Measurements from ENCODE around the gene RPL7A.
"Not testable (repeated sequence)": the region's sequence is repeated elsewhere in the genome, so short reads cannot be mapped to it uniquely, and the experiment has no call there.

Gene RPL7A

DNA sequence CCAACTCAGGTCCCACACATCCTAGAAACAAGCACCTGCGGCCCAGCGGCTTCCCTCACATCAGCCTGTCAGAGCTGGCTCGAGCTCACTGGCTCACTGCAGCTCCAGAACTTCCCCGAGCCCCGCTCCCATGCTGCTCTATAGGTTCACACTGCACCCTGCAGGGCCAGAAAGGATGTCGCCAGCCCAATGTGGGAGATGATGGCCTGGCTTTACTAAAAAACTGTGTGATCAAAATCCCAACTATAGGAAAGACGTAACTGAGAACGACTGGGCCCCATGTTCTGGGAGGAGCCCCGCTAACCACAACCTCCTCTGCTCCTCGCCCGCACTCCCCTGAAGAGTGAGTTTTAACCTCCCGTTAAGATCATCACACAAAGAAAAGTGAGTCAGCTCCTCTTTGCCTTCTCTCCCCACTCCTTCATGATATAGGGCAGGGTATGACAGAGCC is 23.3 kb downstream of the RPL7A start:
- 88% methylated on average over 12 of the region's 12 CpGs for WGBS
- H3K27ac ChIP-seq (ENCODE audit: low read depth, low read length) = no peak overlapping the region
- no peak overlapping the region for H3K4me3 ChIP-seq (ENCODE audit: low read length)
- H3K36me3 ChIP-seq (ENCODE audit: insufficient read depth, low read length) = peaks cover 55% of the 10 kb centered on the region
- no peaks in the 10 kb centered on the region for H3K4me1 ChIP-seq (ENCODE audit: insufficient read depth, low read length)
- H3K27me3 ChIP-seq (ENCODE audit: insufficient read depth, low read length) = 0 out of 2 replicates have a peak, but pooled peaks cover under 1% of the 10 kb centered on the region
- no peaks in the 10 kb centered on the region for H3K9me3 ChIP-seq (ENCODE audit: insufficient read depth, low read depth, low read length)
- H3K9ac ChIP-seq (ENCODE audit: low read depth, low read length) = no peak overlapping the region

DNA sequence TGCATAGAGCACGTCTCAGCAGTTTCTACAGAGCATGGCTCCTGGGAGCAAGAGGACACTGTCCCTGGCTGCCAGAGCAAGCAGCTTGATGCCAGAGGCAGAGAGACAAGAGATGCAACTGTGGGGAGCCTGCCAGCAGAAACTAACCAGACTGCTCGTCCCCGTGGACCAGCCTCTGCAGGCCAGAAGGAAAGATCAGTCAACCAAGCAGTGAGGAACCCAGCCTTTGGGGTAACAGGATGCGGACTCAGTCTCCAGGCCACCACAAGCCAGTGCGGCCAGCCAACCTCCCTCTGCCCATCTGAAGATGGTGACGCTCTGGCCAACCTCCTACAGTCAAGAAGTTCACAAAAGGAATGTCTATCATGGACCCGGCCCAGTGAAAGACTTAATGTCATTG is 24.1 kb downstream of the RPL7A start:
- WGBS = 92% methylated on average over 7 of the region's 7 CpGs
- H3K9ac ChIP-seq (ENCODE audit: low read depth, low read length) = no peak overlapping the region
- no peaks in the 10 kb centered on the region for H3K9me3 ChIP-seq (ENCODE audit: insufficient read depth, low read depth, low read length)
- no peaks in the 10 kb centered on the region for H3K4me1 ChIP-seq (ENCODE audit: insufficient read depth, low read length)
- peaks cover 9% of the 10 kb centered on the region for H3K27me3 ChIP-seq (ENCODE audit: insufficient read depth, low read length)
- H3K36me3 ChIP-seq (ENCODE audit: insufficient read depth, low read length) = peaks cover 47% of the 10 kb centered on the region
- no peak overlapping the region for H3K4me3 ChIP-seq (ENCODE audit: low read length)
- no peak overlapping the region for H3K27ac ChIP-seq (ENCODE audit: low read depth, low read length)

DNA sequence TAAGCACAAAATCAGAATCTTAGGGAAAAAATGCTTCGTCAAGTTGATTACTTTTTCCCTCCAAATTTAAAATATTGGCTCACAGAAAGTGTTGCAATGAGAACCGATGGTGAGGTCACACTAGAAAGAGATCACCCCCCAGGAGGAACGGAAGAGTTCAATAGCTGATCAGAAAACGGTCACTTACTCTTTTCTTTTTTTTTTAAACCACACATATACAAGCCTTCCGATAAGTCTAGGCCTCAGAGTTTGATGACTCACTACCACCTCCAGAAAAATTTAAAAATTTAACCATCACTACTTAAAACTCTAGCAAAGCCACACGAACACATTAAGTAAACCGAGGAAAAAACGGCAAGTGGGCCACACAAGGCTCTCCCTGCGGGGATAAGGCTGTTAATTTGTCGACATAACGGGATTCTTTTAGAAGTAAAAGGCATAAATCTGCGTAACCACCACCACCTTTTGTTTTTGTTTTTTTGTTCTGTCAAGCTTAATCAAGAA is 26.6 kb downstream of the RPL7A start:
- no peaks in the 10 kb centered on the region for H3K9me3 ChIP-seq (ENCODE audit: insufficient read depth, low read depth, low read length)
- H3K9ac ChIP-seq (ENCODE audit: low read depth, low read length) = peak overlapping the region; percentile 96
- H3K27ac ChIP-seq (ENCODE audit: low read depth, low read length) = no peak overlapping the region
- H3K4me3 ChIP-seq (ENCODE audit: low read length) = peak overlapping the region; percentile 86
- no peaks in the 10 kb centered on the region for H3K4me1 ChIP-seq (ENCODE audit: insufficient read depth, low read length)
- WGBS = 40% methylated on average over 12 of the region's 12 CpGs
- H3K27me3 ChIP-seq (ENCODE audit: insufficient read depth, low read length) = peaks cover 14% of the 10 kb centered on the region
- peaks cover 26% of the 10 kb centered on the region for H3K36me3 ChIP-seq (ENCODE audit: insufficient read depth, low read length)

DNA sequence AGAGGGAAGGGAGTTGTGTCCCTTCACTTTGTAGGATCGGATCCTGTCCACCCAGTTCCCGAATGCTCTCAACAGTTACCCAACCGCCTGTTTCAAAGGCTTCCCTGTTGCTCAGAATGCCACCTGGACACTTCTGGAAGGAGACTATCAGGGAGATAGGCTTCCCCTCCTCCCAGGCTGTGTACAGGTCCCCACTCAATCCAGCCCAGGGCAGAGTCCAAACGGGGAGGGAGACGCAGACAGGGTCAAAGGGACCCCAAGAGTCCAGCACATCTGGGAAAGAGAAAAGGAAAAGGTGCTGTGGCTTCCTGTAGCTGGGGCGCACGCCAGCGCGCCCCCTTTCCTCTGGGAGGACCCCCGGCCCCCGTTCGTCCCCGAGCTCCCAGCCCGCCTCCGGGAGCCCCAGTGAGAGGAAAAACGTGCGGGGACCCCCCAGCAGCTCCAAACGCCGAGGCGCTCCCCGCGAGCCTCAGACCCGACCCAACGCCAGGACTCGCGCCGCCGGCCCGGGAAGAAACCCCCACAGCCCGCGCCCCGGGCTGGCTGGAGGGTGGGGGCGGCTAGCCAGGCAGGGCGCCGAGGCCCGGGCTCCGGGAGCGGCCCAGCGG is 27.2 kb downstream of the RPL7A start:
- H3K27ac ChIP-seq (ENCODE audit: low read depth, low read length) = peak overlapping the region; percentile 90
- WGBS = under 1% methylated on average over 39 of the region's 39 CpGs

DNA sequence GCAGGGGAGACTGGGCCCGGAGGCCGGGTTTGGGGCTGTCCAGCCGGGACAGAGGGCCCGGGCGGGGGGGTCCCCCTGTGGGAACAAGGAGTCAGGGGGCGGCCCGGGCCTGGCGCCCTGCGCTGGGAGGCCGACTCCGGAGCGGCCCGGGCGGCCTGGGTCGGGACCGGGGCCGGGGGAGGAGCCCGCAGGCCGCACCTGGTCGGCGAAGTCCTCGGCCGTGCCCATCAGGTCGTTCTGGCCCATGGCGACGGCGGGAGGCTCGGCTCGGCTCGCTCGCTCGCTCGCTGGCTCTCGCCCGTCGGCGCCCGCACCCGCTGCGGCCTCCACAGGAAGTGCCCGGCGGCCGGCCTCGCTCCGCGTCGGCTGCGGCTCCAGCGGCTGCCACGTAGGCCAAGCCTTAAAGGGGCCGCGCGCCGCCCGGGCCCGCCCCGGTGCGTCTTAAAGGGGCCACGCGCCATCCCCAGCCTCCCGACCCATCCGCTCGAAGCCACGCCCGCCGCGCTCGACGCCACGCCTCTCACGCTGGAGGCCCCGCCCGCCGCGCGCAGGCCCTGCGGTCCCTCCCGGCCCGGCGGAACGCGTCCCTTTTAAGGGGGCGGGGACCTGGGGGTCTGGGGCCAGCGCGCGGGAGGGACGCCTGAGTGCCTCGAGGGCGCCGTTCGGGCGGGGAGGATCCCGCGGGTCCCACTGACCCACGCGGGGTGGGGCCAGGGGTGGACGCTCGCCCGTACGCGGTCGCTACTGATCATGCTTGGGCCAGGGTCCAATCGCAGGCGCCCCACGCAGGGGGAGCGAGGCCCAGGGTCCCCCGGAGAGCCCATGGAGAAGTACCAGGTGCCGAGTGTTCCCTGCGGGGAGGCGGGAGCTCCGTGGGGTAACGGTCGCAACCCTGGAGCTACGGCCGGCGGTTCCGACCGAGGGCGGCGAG is 28.0 kb downstream of the RPL7A start, which contains the start of the genes STKLD1 and SURF4:
TSS of gene STKLD1 (plus strand) at position 643 of the 931 bp plus-strand sequence. CDS start at position 751, 108 bp downstream.
TSS of gene SURF4 (minus strand) at position 337 of the 931 bp plus-strand sequence. CDS start at position 246, 91 bp downstream.
- peaks cover 14% of the 10 kb centered on the region for H3K27me3 ChIP-seq (ENCODE audit: insufficient read depth, low read length)
- peak within 1 kb of the TSS; percentile 86 for H3K4me3 ChIP-seq (ENCODE audit: low read length)
- H3K9ac ChIP-seq (ENCODE audit: low read depth, low read length) = peak within 1 kb of the TSS; percentile 96
- H3K9me3 ChIP-seq (ENCODE audit: insufficient read depth, low read depth, low read length) = no peaks in the 10 kb centered on the region
- WGBS = 1% methylated on average over 120 of the region's 120 CpGs
- H3K4me1 ChIP-seq (ENCODE audit: insufficient read depth, low read length) = no peaks in the 10 kb centered on the region
- H3K27ac ChIP-seq (ENCODE audit: low read depth, low read length) = peak within 1 kb of the TSS; percentile 90
- peaks cover 13% of the 10 kb centered on the region; the same call in 1 of the 2 replicates for H3K36me3 ChIP-seq (ENCODE audit: insufficient read depth, low read length)

More for the DNA sequence above, 27.2 kb downstream of the RPL7A start:
- no peaks in the 10 kb centered on the region for H3K4me1 ChIP-seq (ENCODE audit: insufficient read depth, low read length)
- peak overlapping the region; percentile 86 for H3K4me3 ChIP-seq (ENCODE audit: low read length)
- H3K36me3 ChIP-seq (ENCODE audit: insufficient read depth, low read length) = peaks cover 20% of the 10 kb centered on the region
- peak overlapping the region; percentile 96 for H3K9ac ChIP-seq (ENCODE audit: low read depth, low read length)
- H3K27me3 ChIP-seq (ENCODE audit: insufficient read depth, low read length) = peaks cover 14% of the 10 kb centered on the region
- H3K9me3 ChIP-seq (ENCODE audit: insufficient read depth, low read depth, low read length) = no peaks in the 10 kb centered on the region

DNA sequence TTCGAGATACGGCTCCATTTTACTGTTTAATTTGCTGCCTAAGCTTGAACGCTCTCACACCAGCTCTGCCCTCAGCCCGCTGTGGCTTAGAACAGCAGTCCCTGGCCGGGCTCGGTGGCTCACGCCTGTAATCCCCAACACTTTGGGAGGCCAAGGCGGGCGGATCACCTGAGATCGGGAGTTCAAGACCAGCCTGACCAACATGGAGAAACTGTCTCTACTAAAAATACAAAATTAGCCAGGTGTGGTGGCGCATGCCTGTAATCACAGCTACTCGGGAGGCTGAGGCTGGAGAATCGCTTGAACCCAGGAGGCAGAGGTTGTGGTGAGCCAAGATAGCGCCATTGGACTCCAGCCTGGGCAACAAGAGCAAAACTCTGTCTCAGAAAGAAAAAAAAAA is 29.3 kb downstream of the RPL7A start:
- not testable (repeated sequence) for H3K4me3 ChIP-seq (ENCODE audit: low read length); H3K9me3 ChIP-seq (ENCODE audit: insufficient read depth, low read depth, low read length); H3K4me1 ChIP-seq (ENCODE audit: insufficient read depth, low read length); H3K27ac ChIP-seq (ENCODE audit: low read depth, low read length); H3K9ac ChIP-seq (ENCODE audit: low read depth, low read length); H3K36me3 ChIP-seq (ENCODE audit: insufficient read depth, low read length)
- H3K27me3 ChIP-seq (ENCODE audit: insufficient read depth, low read length) = peaks cover 14% of the 10 kb centered on the region
- 92% methylated on average over 14 of the region's 14 CpGs for WGBS

DNA sequence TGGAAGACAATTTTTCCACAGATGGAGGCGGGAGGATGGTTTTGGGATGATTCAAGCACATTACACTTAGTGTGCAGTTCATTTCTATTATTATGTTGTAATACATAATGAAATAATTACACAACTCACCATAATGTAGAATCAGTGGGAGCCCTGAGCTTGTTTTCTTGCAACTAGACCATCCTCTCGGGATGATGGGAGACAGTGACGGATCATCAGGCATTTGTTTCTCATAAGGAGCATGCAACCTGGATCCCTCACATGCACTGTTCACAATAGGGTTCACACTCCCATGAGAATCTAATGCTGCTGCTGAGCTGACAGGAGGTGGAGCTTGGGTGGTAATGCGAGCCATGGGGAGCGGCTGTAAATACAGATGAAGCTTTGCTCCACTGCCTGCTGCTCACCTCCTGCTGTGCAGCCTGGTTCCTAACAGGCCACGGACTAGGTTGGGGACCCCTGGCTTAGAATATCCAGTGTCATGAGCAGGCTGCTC is 29.8 kb downstream of the RPL7A start:
- Histone ChIP-seq H3K9me3 (ENCODE audit: insufficient read depth, low read depth, low read length) (no peaks in the 10 kb centered on the region), H3K27me3 (ENCODE audit: insufficient read depth, low read length) (peaks cover 14% of the 10 kb centered on the region), H3K9ac (ENCODE audit: low read depth, low read length) (no peak overlapping the region), H3K4me1 (ENCODE audit: insufficient read depth, low read length) (no peaks in the 10 kb centered on the region), H3K4me3 (ENCODE audit: low read length) (no peak overlapping the region), H3K27ac (ENCODE audit: low read depth, low read length) (no peak overlapping the region), H3K36me3 (ENCODE audit: insufficient read depth, low read length) (peaks cover 7% of the 10 kb centered on the region; the same call in 1 of the 2 replicates)
- WGBS = 53% methylated on average over 6 of the region's 6 CpGs

DNA sequence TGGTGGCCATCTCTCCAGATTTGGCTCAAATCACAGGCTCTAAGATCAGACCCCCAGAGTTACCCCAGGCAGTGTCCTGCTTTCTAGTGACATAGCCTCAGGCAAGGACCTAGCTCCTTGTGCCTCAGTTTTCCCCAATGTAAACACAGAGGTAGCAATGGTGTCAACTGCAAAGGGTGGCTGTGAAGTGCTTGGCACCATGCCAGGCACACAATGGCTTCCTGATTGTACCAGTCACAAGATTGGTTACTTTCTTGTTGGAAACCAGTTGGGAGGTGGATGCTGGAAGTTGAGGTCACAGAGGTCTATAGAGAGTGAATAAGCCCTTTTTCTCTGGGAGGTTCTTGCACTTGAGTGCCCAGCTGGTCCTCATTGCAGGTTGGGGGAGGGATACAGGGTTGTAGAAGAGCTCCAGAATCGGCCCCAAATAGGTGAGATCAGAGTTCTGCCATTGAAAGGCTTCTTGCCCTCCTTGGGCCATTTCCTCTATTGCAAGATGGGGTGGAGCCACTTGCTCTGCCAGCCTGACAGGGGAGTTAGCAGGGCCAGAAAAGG is 30.5 kb downstream of the RPL7A start:
- Histone ChIP-seq H3K9ac (ENCODE audit: low read depth, low read length) (no peak overlapping the region), H3K36me3 (ENCODE audit: insufficient read depth, low read length) (peaks cover 2% of the 10 kb centered on the region; the same call in 1 of the 2 replicates), H3K4me1 (ENCODE audit: insufficient read depth, low read length) (no peaks in the 10 kb centered on the region), H3K27me3 (ENCODE audit: insufficient read depth, low read length) (peaks cover 14% of the 10 kb centered on the region), H3K4me3 (ENCODE audit: low read length) (no peak overlapping the region), H3K27ac (ENCODE audit: low read depth, low read length) (no peak overlapping the region), H3K9me3 (ENCODE audit: insufficient read depth, low read depth, low read length) (no peaks in the 10 kb centered on the region)
- 95% methylated on average over 1 of the region's 1 CpG for WGBS

DNA sequence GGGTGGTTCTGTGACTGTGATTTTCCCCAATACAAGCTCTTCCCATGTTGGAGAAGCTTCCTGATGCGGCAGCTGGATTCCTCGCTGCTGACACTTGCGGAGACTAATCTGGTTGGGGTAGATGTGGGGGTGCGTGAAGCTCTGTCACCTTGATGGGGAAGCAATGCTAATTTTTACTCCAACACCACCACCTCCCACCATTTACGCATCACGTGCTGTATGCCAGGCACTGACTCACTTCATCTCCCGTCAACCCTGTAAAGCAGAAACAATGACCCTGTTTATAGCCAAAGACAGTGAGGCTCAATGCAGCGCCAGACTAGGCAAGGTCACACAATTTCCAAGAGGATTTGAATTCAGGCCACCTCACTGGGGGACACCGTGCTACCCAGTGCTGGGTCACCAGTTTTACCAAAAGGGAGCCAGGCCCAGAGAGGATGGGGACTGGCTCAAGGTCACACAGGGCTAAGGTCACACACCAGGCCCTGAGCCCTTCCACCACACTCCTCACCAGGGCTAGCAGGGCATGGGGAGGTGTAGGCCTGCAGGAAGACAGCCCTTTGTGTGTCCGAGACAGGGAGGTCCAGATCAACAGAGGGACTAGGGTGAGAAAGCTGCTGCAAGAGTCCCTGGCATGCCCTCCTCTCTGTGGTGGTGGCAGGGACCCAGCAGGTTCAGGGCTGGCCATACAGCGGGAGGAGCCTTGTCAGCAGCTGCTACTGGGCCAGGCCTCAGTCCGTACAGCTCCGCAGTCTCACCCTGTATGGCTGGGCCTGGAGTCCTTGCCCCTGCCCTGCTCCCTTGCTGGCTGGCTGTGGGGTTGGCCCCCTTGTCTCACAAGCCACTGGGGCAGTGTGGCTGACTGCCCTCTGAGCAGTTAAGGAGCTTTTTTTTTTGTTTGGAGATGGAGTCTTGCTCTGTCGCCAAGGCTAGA is 31.4 kb downstream of the RPL7A start:
- 91% methylated on average over 13 of the region's 14 CpGs for WGBS
- Histone ChIP-seq H3K27me3 (ENCODE audit: insufficient read depth, low read length) (peaks cover 14% of the 10 kb centered on the region), H3K4me3 (ENCODE audit: low read length) (no peak overlapping the region), H3K4me1 (ENCODE audit: insufficient read depth, low read length) (no peaks in the 10 kb centered on the region), H3K36me3 (ENCODE audit: insufficient read depth, low read length) (no peaks in the 10 kb centered on the region), H3K27ac (ENCODE audit: low read depth, low read length) (no peak overlapping the region), H3K9ac (ENCODE audit: low read depth, low read length) (no peak overlapping the region), H3K9me3 (ENCODE audit: insufficient read depth, low read depth, low read length) (no peaks in the 10 kb centered on the region)

DNA sequence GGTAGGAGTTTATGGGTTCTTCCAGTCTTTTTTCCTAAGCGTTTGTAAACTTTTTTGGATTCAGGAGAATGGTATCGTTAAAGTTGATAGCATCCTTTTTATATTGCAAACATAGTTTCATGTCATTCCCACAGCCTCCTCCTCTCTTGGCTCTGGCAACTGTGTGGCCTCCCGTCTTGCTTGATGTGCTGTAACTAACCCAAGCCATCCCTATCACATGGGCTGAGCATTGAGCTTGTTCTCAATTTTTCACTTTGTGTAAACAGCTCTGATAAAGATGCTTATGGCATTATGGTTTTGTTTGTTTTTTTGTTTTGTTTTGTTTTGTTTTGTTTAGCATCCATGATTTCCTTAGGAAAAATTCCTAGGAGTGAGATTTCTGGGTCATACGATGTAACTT is 32.7 kb downstream of the RPL7A start:
- no peak overlapping the region for H3K9ac ChIP-seq (ENCODE audit: low read depth, low read length)
- H3K27me3 ChIP-seq (ENCODE audit: insufficient read depth, low read length) = peaks cover 14% of the 10 kb centered on the region
- H3K9me3 ChIP-seq (ENCODE audit: insufficient read depth, low read depth, low read length) = no peaks in the 10 kb centered on the region
- H3K4me1 ChIP-seq (ENCODE audit: insufficient read depth, low read length) = no peaks in the 10 kb centered on the region
- H3K36me3 ChIP-seq (ENCODE audit: insufficient read depth, low read length) = no peaks in the 10 kb centered on the region
- H3K27ac ChIP-seq (ENCODE audit: low read depth, low read length) = no peak overlapping the region
- 92% methylated on average over 4 of the region's 4 CpGs for WGBS
- no peak overlapping the region for H3K4me3 ChIP-seq (ENCODE audit: low read length)
